Transverse colon (tissue), 3 donors: ENCODE results near the gene DAZAP2.

Source experiments
- CTCF ChIP-seq, 5 experiments: fragments of 200-600 bp in 3 of 5; fragments of 450-650 bp in 2 of 5; sonication (generic) in 3 of 5; IDR thresholded peaks; 1 replicate in 2 of 5; 2 replicates in 3 of 5; pipeline ENCODE4 v1.5.1; 2016 to 2017; ENCODE audit warnings: antibody characterized with exemption in 5 of 5, inconsistent platforms in 3 of 5, mild to moderate bottlenecking in 2 of 5, moderate library complexity in 1 of 5
- EP300 ChIP-seq: sonication (generic); formaldehyde crosslinking; IDR thresholded peaks from one replicate; pipeline ENCODE4 v1.6.1; 2017; ENCODE audit warnings: antibody characterized with exemption, low read depth

GRCh38 chr12:51217133-51217967 is 21.3 kb upstream of the DAZAP2 start:
- TF ChIP-seq CTCF (IDR thresholded peaks at IDR 0.05) (peak in 3 of 5 experiments; percentile 8 to 23 (median 23)), EP300 (no peak)
